Panc1 (cell line): ENCODE measurements around the gene BRINP2. TPM values are rescaled to one million over a fixed set of nuclear protein-coding genes. Genes with fewer than 3 reads are reported as not detected.

Source experiments
- ATAC-seq: fragments of 200-7000 bp; cut with Tn5 transposase; 2 replicates; pipeline ENCODE4 v1.9.1; 2020; ENCODE audit warnings: mild to moderate bottlenecking, moderate library complexity
- BruUV-seq: library from RNA; stranded (reverse); fragments of 400-500 nt; replicated peaks from 2 replicates; lab custom pipeline; 2021; lab: Mats Ljungman, UMichigan
- CTCF ChIA-PET: fragments of 300-600 bp; sonication (Branson Sonifier 250); formaldehyde crosslinking; loops from one replicate; lab custom pipeline; 2022; ENCODE audit warnings: antibody characterized with exemption; lab: Charles Lee
- POLR2A ChIA-PET: fragments of 300-600 bp; sonication (Branson Sonifier 250); formaldehyde crosslinking; loops from one replicate; lab custom pipeline; 2022; ENCODE audit warnings: antibody characterized with exemption; lab: Charles Lee
- DNase-seq: peaks from one replicate; pipeline ENCODE4 v3.0.0-alpha.2; 2010; ENCODE audit warnings: low read depth, low spot score
- H3K27ac ChIP-seq: 2 replicates; pipeline ENCODE4 v1.5.1; 2011; ENCODE audit warnings: mild to moderate bottlenecking, low read length, inconsistent platforms
- H3K27me3 ChIP-seq: fragments of 200-500 bp; sonication (Bioruptor generic); 2 replicates; pipeline ENCODE4 v1.6.0; 2014; ENCODE audit warnings: low read length, inconsistent platforms; ENCODE audit not compliant: control insufficient read depth, insufficient read depth
- H3K36me3 ChIP-seq: fragments of 200-500 bp; sonication (Bioruptor generic); 2 replicates; pipeline ENCODE4 v1.5.1; 2014; ENCODE audit warnings: inconsistent platforms, mild to moderate bottlenecking, low read length, moderate library complexity; ENCODE audit not compliant: control insufficient read depth, insufficient read depth
- H3K4me1 ChIP-seq: 2 replicates; pipeline ENCODE4 v1.5.1; 2011; ENCODE audit warnings: inconsistent platforms, mild to moderate bottlenecking, low read length, moderate library complexity; ENCODE audit not compliant: control insufficient read depth, insufficient read depth
- H3K4me3 ChIP-seq, 2 experiments: 2 replicates each; pipeline ENCODE4 v1.5.1; 2011 to 2012; ENCODE audit warnings: low read depth in 2 of 2, low read length in 2 of 2, mild to moderate bottlenecking in 2 of 2, inconsistent platforms in 1 of 2, moderate library complexity in 1 of 2
- H3K9me3 ChIP-seq: fragments of 200-500 bp; sonication (Bioruptor generic); 2 replicates; pipeline ENCODE4 v1.5.1; 2014; ENCODE audit warnings: low read depth, mild to moderate bottlenecking, inconsistent platforms, low read length, moderate library complexity; ENCODE audit not compliant: control insufficient read depth, insufficient read depth
- CTCF ChIP-seq: fragments of 450-650 bp; IDR thresholded peaks from 2 replicates; pipeline ENCODE4 v1.5.1; 2017; ENCODE audit warnings: mild to moderate bottlenecking
- POLR2AphosphoS5 ChIP-seq: IDR thresholded peaks from 2 replicates; pipeline ENCODE4 v1.6.1; 2012; ENCODE audit warnings: mild to moderate bottlenecking, low read depth, low read length, moderate library complexity
- REST ChIP-seq, 2 experiments: IDR thresholded peaks; 2 replicates each; pipeline ENCODE4 v1.6.1; 2011 to 2012; ENCODE audit warnings: low read depth in 2 of 2, control low read depth in 1 of 2, low read length in 1 of 2, mild to moderate bottlenecking in 1 of 2, moderate library complexity in 1 of 2; ENCODE audit not compliant: insufficient read depth in 1 of 2
- SIN3A ChIP-seq: IDR thresholded peaks from 2 replicates; pipeline ENCODE4 v1.6.1; 2012; ENCODE audit warnings: low read depth, mild to moderate bottlenecking, low read length, moderate library complexity, borderline replicate concordance; ENCODE audit not compliant: insufficient read depth
- TCF7L2 ChIP-seq: IDR thresholded peaks from 2 replicates; pipeline ENCODE4 v1.6.1; 2011; ENCODE audit warnings: mild to moderate bottlenecking, low read depth, low read length, inconsistent platforms
- in situ Hi-C: cut with HindIII; loops from 2 replicates; pipeline ENCODE4 v1.10.0; 2016; ENCODE audit warnings: low sequenced_read_pairs, low pct_unique_long_range_greater_than_20kb
- intact Hi-C: fragments of 100-400 bp; cut with micrococcal nuclease; formaldehyde crosslinking; loops from one replicate; pipeline ENCODE4 v1.10.0; 2022; ENCODE audit not compliant: unreplicated experiment
- total RNA-seq: library from RNA; stranded (reverse); gene quantifications from one replicate; pipeline ENCODE4 v1.2.1, GENCODE V29; 2021; ENCODE audit not compliant: unreplicated experiment

BRINP2 gene
- total RNA-seq, 1 experiment from 2014 or later = not detected

- Histone ChIP-seq H3K27me3 (no peaks in the 10 kb centered on the region), H3K4me3 (no peak overlapping the region), H3K36me3 (no peaks in the 10 kb centered on the region), H3K4me1 (no peaks in the 10 kb centered on the region), H3K9me3 (no peaks in the 10 kb centered on the region), H3K27ac (no peak overlapping the region)
- in situ Hi-C loops = no loop called here
- POLR2A ChIA-PET = interaction anchor here (0.6 kb wide), 1 partner anchor 147 kb away, joined by 13 read pairs; no protein-coding TSS in a partner anchor
- no TSS peak for BruUV-seq
- ATAC-seq = no peak
- CTCF ChIA-PET = no interaction called here
- no peak for DNase-seq
- TF ChIP-seq TCF7L2 (no peak), REST (IDR thresholded peaks at IDR 0.05; ENCODE audit: insufficient read depth in 1 of 2, low read depth in 2 of 2, low read length in 1 of 2) (no peak), CTCF (no peak), SIN3A (no peak), POLR2AphosphoS5 (no peak)
- intact Hi-C loops = no loop called here
Observed at GRCh38 chr1:177137814-177138213, 32.9 kb upstream of the BRINP2 start.

- ATAC-seq (no peak), DNase-seq (no peak)
- H3K27ac ChIP-seq = no peak overlapping the region
- H3K4me1 ChIP-seq = no peaks in the 10 kb centered on the region
- in situ Hi-C loops (no loop called here), intact Hi-C loops (no loop called here)
- no peaks in the 10 kb centered on the region for H3K27me3 ChIP-seq
- H3K9me3 ChIP-seq = no peaks in the 10 kb centered on the region
- CTCF ChIA-PET = no interaction called here
- TF ChIP-seq CTCF = no peak
- no TSS peak for BruUV-seq
- POLR2A ChIA-PET = no interaction called here
- H3K4me3 ChIP-seq = no peak overlapping the region
- H3K36me3 ChIP-seq = no peaks in the 10 kb centered on the region
Observed at GRCh38 chr1:177138347-177138746, 32.4 kb upstream of the BRINP2 start.

- no peak overlapping the region for H3K4me3 ChIP-seq
- TF ChIP-seq TCF7L2 (no peak), SIN3A (no peak), CTCF (no peak), REST (IDR thresholded peaks at IDR 0.05; ENCODE audit: insufficient read depth in 1 of 2, low read depth in 2 of 2, low read length in 1 of 2) (no peak), POLR2AphosphoS5 (no peak)
- H3K27me3 ChIP-seq = no peaks in the 10 kb centered on the region
- DNase-seq (no peak), ATAC-seq (no peak)
- H3K9me3 ChIP-seq = no peaks in the 10 kb centered on the region
- no peaks in the 10 kb centered on the region for H3K4me1 ChIP-seq
- H3K27ac ChIP-seq = no peak overlapping the region
- POLR2A ChIA-PET = no interaction called here
- in situ Hi-C loops = no loop called here
- H3K36me3 ChIP-seq = no peaks in the 10 kb centered on the region
- CTCF ChIA-PET = no interaction called here
- intact Hi-C loops = no loop called here
- BruUV-seq = no TSS peak
Observed at GRCh38 chr1:177142010-177142409, 28.7 kb upstream of the BRINP2 start.
